ENCODE measurements around the gene RBM38.
A peak's percentile ranks its signal among the peaks of the same experiment; 100 is the strongest.

Gene RBM38

DNA sequence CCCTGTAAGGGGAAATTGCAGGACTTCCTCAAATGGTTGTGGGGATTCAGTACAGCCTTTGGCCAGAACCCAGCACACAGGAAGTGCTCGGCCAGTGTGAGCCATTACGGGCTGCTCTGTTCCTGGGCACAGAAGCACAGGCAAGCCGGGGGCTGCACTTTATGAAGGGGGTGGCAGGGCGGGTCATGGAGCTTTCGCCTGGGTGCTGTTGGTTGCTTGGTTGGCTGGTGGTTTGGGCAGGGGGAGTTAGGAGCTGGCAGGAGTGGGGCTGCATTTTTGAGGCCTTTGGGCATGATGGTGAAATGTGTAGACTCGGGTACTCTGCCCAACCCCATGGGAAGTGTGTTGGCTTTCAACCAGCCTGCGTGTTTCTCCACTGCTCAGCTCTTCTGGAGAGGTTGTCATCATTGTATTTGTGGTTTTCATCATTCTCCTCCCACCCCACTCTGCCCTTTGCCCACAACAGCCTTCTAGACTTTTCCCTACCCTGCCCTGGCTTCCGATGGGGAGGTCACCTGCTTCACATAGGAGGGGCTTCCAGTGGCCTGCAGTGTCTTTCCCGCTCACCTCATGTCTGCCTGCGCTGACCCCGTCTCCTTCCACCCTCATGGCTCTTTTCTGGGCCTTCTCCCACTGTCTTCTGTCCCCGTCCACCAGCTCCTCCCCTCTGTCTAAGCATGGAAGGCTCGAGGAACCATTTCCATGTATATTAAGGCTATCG lies 16.1 kb upstream of the RBM38 start:
- no peak for DNase-seq

- no peak for DNase-seq
Observed at GRCh38 chr20:57375652-57376230, 15.5 kb upstream of the RBM38 start.

- no peak for DNase-seq
Observed at GRCh38 chr20:57377350-57377749, 13.8 kb upstream of the RBM38 start.

- no peak for DNase-seq
Observed at GRCh38 chr20:57378107-57378506, 13.1 kb upstream of the RBM38 start.

GRCh38 chr20:57378646-57379262 lies 12.4 kb upstream of the RBM38 start:
- DNase-seq: no peak

DNA sequence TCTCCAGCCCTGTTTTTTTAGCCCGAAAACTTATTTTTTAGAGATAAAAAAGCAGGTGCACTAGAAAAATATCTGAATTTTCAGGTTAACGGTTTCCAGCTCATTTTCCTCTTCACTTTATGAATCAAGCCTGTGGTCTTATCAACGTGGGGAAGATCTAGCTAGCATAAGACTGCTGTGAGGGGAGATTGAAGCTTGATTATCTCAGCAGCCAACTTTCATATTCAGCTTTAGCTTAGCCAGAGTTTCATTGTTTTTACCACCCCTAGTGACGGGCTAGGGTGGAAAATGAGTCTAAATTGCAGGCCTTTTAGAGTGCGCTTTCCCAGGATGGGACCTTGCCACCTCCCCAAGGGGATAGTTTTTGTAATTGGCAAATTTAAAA lies 11.9 kb upstream of the RBM38 start:
- no peak for DNase-seq

DNA sequence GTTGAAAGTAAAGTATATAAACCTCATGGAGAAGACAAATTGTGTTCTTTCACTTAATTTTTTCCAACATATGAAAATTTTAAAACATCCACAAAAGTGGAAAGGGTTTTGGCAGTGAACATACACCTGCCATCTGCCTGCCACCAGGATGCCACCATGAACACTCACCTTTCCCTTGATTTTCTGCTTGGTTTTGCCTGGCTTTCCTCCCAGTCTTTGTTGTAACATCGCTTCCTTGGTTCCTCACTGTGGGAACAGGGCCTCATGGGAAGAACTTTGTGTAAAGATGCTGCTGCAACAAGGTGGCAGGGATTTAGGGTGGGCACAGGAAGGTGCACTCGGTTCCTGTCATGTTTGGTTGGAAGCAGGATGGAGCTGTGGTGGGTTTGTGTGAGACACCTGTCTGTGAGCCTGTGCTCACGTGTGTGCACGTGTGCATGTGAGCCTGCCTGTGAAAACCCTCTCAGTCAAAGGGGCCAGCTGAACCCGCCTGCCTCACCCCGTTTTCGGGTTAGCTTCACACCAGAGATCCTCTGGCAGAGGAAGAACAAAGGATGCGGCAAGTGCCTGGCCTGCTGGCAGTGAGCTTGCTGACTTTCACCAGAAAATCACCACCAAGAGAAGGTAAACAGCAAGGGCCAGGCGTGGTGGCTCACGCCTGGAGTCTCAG lies 11.0 kb upstream of the RBM38 start:
- DNase-seq: no peak

- DNase-seq: peak; percentile 86
Observed at GRCh38 chr20:57381596-57382503, 9.3 kb upstream of the RBM38 start.

DNA sequence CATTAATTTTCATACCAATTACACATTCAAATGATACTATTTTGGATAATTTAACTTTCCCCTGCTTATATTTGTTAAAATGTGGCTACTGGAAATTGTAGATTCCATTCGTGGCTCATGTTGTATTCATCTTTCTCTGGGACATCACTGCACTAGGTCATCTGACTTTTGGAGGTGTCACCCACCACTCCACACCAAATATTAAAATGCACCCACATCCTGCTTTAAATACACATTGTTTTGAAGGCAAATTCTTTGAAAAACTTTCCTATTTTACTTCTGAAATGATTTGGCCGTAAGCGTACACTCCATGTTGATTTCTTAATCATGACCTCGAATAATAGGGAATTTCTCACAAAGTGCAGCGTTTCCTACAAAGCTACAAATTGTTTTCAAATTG lies 8.7 kb upstream of the RBM38 start:
- no peak for DNase-seq

GRCh38 chr20:57383447-57384347 lies 7.5 kb upstream of the RBM38 start:
- DNase-seq: no peak

- DNase-seq: no peak
Observed at GRCh38 chr20:57384486-57384885, 6.7 kb upstream of the RBM38 start.

GRCh38 chr20:57384953-57385761 lies 6.0 kb upstream of the RBM38 start:
- no peak for DNase-seq

GRCh38 chr20:57385940-57386339 lies 5.3 kb upstream of the RBM38 start:
- no peak for DNase-seq

DNA sequence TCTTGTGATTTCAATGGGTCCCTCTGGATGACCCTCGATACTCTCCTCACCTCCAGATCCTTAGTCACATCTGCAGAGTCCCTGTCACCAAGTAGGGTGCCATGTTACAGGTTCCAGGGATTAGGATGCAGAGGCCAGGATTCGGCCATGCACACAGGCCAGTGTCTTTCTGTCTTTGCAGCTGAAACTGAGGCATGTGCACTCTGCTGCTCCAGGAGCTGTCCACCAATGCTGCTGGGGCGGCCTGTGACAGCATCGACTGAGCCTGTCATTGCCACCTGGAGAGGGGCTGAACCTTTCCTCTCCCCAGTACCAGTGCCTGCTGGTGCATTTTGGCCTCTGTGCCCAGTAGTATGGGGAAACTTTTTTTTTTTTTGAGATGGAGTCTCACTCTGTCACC lies 4.4 kb upstream of the RBM38 start:
- DNase-seq: no peak

DNA sequence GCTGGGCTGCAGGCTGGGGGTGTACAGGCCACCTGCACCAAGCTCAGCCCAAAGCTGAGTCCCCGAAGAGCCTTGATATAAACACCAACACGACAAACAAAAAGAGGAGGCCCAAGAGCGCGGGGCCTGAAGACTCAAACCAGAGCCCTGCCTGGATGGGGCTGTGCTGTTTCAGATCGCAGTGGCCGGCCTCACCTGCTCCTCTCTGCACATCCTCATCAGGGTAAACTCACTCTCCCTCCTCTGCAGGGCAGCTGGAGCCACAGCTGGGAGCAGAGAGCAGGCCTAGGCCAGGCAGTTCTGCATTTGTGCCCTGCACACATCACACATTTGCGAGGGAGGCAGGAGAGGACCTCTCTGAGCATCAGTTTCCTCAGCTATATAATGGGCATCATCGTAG lies 3.7 kb upstream of the RBM38 start:
- no peak for DNase-seq

DNA sequence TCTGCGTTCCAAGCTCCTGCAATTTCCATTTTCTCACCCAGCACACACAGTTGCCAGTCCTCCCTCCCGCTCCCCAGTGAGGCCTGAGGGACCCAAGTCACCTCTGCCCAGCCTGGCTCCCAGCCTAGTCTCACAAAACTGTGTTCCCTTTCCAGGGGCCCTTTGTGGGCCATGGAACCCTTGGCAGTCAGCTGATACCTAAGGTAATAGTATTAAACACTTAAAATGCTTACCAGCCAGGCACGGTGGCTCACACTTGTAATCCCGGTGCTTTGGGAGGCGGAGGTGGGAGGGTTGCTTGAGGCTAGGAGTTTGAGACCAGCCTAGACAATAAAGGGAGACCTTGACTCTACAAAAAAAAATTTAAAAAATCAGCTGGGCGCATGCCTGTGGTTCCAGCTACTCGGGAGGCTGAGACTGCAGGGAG lies 3.2 kb upstream of the RBM38 start:
- DNase-seq: no peak

DNA sequence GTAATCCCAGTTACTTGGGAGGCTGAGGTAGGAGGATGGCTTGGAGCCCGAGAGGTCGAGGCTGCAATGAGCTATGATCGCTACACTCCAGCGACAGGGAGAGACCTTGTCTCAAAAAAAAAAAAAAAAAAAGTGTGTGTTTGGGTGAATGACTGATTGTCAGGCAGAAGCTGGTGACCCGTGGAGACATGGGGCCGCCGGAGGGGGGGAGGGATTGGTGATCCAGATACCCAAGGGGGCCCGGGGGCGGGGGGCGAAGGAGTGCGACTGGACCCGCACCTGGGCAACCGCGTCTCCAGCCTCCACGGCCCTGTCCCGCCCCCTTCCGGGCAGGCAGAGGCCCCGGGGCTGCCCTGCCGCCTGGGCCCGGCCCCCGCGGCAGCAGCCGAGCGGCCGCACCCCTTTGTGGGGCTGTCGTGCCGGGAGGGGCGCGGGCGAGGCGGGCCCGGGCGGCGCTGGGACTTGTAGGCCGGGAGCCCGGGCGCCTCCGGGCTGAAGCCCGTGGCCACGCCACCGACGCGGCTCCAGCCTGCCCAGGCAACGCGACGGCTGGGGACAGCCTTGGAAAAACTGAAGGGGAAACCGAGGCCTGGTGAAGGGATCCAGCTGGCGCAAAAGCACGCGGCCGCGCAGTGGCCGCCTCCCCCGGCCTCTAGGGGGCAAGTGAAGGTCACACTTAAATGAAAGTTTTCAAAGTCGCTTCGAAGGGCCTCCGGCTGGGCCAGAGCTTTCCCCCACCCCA lies 2.1 kb upstream of the RBM38 start:
- DNase-seq: peak; percentile 79

- peak; percentile 83 for DNase-seq
Observed at GRCh38 chr20:57389695-57390603, 1.2 kb upstream of the RBM38 start.
